K562 (cell line): Measurements from ENCODE around the gene NELFA. TPM values are rescaled to one million over a fixed set of nuclear protein-coding genes. Genes with fewer than 3 reads are reported as not detected.

Experiments used
- DMBX1 ChIP-seq: fragments of 250-450 bp; sonication (Bioruptor Pico); IDR thresholded peaks from 2 replicates; pipeline ENCODE4 v1.8.0; 2022; ENCODE audit warnings: inconsistent platforms, mild to moderate bottlenecking, moderate library complexity, borderline replicate concordance
- E2F6 ChIP-seq, 2 experiments: IDR thresholded peaks; 2 replicates each; pipeline ENCODE4 v1.6.1; 2011; ENCODE audit warnings: borderline replicate concordance in 1 of 2, control low read depth in 1 of 2, low read depth in 1 of 2, low read length in 1 of 2, mild to moderate bottlenecking in 1 of 2, mixed read lengths in 1 of 2, moderate library complexity in 1 of 2; ENCODE audit not compliant: insufficient read depth in 1 of 2, insufficient read length in 1 of 2, poor library complexity in 1 of 2, severe bottlenecking in 1 of 2; ENCODE audit errors: extremely low read depth in 1 of 2
- FOXJ2 ChIP-seq: fragments of 200-800 bp; sonication (Bioruptor generic); IDR thresholded peaks from 2 replicates; pipeline ENCODE4 v1.6.1; 2016; ENCODE audit warnings: missing genetic modification characterization, missing compliant biosample characterization
- FOXP1 ChIP-seq: sonication (generic); formaldehyde crosslinking; IDR thresholded peaks from 2 replicates; pipeline ENCODE4 v1.8.0; 2022; ENCODE audit warnings: mild to moderate bottlenecking, missing genetic modification reagents
- HIVEP1 ChIP-seq: fragments of 250-450 bp; sonication (Bioruptor Pico); IDR thresholded peaks from 2 replicates; pipeline ENCODE4 v1.4.0; 2020; ENCODE audit warnings: mild to moderate bottlenecking
- KLF10 ChIP-seq: fragments of 250-450 bp; sonication (Bioruptor Pico); IDR thresholded peaks from 2 replicates; pipeline ENCODE4 v1.6.1; 2021; ENCODE audit warnings: matching md5 sums
- POLR2G ChIP-seq: fragments of 200-400 bp; formaldehyde crosslinking; IDR thresholded peaks from 2 replicates; pipeline ENCODE4 v1.6.1; 2017; ENCODE audit warnings: low read depth, mild to moderate bottlenecking, antibody characterized with exemption, low read length, moderate library complexity
- RBM25 ChIP-seq: fragments of 200-400 bp; formaldehyde crosslinking; IDR thresholded peaks from 2 replicates; pipeline ENCODE4 v1.6.1; 2018; ENCODE audit warnings: low read length, low read depth, moderate library complexity; ENCODE audit not compliant: severe bottlenecking
- SIX5 ChIP-seq, 2 experiments: IDR thresholded peaks; 2 replicates each; pipeline ENCODE4 v1.6.1; 2011; ENCODE audit warnings: low read length in 2 of 2, borderline replicate concordance in 1 of 2, low read depth in 1 of 2, mild to moderate bottlenecking in 1 of 2, moderate library complexity in 1 of 2; ENCODE audit not compliant: insufficient read depth in 1 of 2
- SMAD3 ChIP-seq: fragments of 450-650 bp; formaldehyde crosslinking; conservative IDR thresholded peaks from 2 replicates; pipeline ENCODE4 v1.4.0; 2020; ENCODE audit warnings: mild to moderate bottlenecking
- ZMIZ1 ChIP-seq, 2 experiments: fragments of 150-350 bp in 1 of 2; IDR thresholded peaks; 2 replicates each; pipeline ENCODE4 v1.6.1; 2012 to 2016; ENCODE audit warnings: low read depth in 2 of 2, low read length in 2 of 2, mild to moderate bottlenecking in 1 of 2, moderate library complexity in 1 of 2
- ZNF282 ChIP-seq: sonication (generic); formaldehyde crosslinking; IDR thresholded peaks from 2 replicates; pipeline ENCODE4 v1.8.1; 2023; ENCODE audit warnings: missing genetic modification reagents
- ZNF431 ChIP-seq: sonication (generic); formaldehyde crosslinking; IDR thresholded peaks from 2 replicates; pipeline ENCODE4 v1.8.0; 2022; ENCODE audit warnings: mild to moderate bottlenecking, missing genetic modification reagents
- ZNF76 ChIP-seq: fragments of 250-450 bp; sonication (Bioruptor Pico); IDR thresholded peaks from 2 replicates; pipeline ENCODE4 v1.4.0; 2020; ENCODE audit warnings: mild to moderate bottlenecking, moderate library complexity, borderline replicate concordance
- polyA plus RNA-seq, 8 experiments: library from polyadenylated mRNA; depleted of rRNA in 4 of 8; stranded (reverse) in 5 of 8; unstranded in 3 of 8; fragments of >200 nt; fragmentation: Nextera tagmentation in 2 of 8; fragmentation: Illumina TruSeq in 1 of 8; extraction: Ambion mirVana in 2 of 8; extraction: Trizol in 1 of 8; gene quantifications; 2 replicates each; pipeline versions ENCODE4 v1.2.1 to v1.2.3, GENCODE V29; 2011 to 2014; ENCODE audit warnings: inconsistent platforms in 1 of 8, missing spikeins in 1 of 8
- total RNA-seq, 7 experiments: library from RNA; depleted of rRNA in 6 of 7; stranded (reverse); fragments of >200 nt in 6 of 7; fragmentation: Illumina TruSeq in 2 of 7; extraction: Trizol in 2 of 7; gene quantifications; 2 replicates each; pipeline versions ENCODE4 v1.2.1 to v1.2.3, GENCODE V29; 2011 to 2021; ENCODE audit warnings: low replicate concordance in 1 of 7
- TF ChIP-seq, protein P1 (sequence below): conservative IDR thresholded peaks from 2 replicates; pipeline ENCODE4 v1.6.1; 2011; ENCODE audit warnings: low read depth, mild to moderate bottlenecking, low read length; ENCODE audit not compliant: control insufficient read depth
- TF ChIP-seq, protein P2 (sequence below): sonication (generic); formaldehyde crosslinking; IDR thresholded peaks from 2 replicates; pipeline ENCODE4 v1.8.0; 2023; ENCODE audit warnings: mild to moderate bottlenecking, missing genetic modification reagents

Gene NELFA
- total and polyA plus RNA-seq, 9 of the 15 experiments (the other 6 are each of a cell fraction or from before 2014, with no cell fraction given), result 0.76 to 59.6 (median 14.8) TPM

- TF ChIP-seq, protein P1, sequence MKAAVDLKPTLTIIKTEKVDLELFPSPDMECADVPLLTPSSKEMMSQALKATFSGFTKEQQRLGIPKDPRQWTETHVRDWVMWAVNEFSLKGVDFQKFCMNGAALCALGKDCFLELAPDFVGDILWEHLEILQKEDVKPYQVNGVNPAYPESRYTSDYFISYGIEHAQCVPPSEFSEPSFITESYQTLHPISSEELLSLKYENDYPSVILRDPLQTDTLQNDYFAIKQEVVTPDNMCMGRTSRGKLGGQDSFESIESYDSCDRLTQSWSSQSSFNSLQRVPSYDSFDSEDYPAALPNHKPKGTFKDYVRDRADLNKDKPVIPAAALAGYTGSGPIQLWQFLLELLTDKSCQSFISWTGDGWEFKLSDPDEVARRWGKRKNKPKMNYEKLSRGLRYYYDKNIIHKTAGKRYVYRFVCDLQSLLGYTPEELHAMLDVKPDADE, result peak; percentile 80
- TF ChIP-seq POLR2G (peak; percentile 97), ZNF76 (CRISPR knock-in tag) (peak; percentile 85; the same call in 1 of the 2 replicates), SMAD3 (CRISPR knock-in tag) (peak; percentile 49; the same call in 1 of the 2 replicates), RBM25 (peak; percentile 49), ZNF282 (CRISPR knock-in tag) (0 out of 2 replicates have a peak, but pooled peaks have one; percentile 43), HIVEP1 (CRISPR knock-in tag) (no peak; the same call in 1 of the 2 replicates), KLF10 (CRISPR knock-in tag) (no peak), FOXP1 (no peak), ZNF431 (CRISPR knock-in tag) (peak; percentile 76), SIX5 (IDR thresholded peaks at IDR 0.05; ENCODE audit: borderline replicate concordance in 1 of 2, insufficient read depth in 1 of 2, low read depth in 1 of 2, low read length in 2 of 2) (peak; percentile 63 to 69; a peak in 3 of 4 replicates), E2F6 (IDR thresholded peaks at IDR 0.05; ENCODE audit: borderline replicate concordance in 1 of 2, extremely low read depth in 1 of 2, insufficient read depth in 1 of 2, insufficient read length in 1 of 2, low read depth in 1 of 2, low read length in 1 of 2, poor library complexity in 1 of 2, severe bottlenecking in 1 of 2) (peak; percentile 62 to 76), DMBX1 (CRISPR knock-in tag) (peak; percentile 88), ZMIZ1 (IDR thresholded peaks at IDR 0.05; ENCODE audit: low read depth in 2 of 2, low read length in 2 of 2) (peak in 1 of 2 experiments; percentile 10; a peak in 1 of 4 replicates), FOXJ2 (peak; percentile 44; the same call in 1 of the 2 replicates)
- TF ChIP-seq, protein P2, sequence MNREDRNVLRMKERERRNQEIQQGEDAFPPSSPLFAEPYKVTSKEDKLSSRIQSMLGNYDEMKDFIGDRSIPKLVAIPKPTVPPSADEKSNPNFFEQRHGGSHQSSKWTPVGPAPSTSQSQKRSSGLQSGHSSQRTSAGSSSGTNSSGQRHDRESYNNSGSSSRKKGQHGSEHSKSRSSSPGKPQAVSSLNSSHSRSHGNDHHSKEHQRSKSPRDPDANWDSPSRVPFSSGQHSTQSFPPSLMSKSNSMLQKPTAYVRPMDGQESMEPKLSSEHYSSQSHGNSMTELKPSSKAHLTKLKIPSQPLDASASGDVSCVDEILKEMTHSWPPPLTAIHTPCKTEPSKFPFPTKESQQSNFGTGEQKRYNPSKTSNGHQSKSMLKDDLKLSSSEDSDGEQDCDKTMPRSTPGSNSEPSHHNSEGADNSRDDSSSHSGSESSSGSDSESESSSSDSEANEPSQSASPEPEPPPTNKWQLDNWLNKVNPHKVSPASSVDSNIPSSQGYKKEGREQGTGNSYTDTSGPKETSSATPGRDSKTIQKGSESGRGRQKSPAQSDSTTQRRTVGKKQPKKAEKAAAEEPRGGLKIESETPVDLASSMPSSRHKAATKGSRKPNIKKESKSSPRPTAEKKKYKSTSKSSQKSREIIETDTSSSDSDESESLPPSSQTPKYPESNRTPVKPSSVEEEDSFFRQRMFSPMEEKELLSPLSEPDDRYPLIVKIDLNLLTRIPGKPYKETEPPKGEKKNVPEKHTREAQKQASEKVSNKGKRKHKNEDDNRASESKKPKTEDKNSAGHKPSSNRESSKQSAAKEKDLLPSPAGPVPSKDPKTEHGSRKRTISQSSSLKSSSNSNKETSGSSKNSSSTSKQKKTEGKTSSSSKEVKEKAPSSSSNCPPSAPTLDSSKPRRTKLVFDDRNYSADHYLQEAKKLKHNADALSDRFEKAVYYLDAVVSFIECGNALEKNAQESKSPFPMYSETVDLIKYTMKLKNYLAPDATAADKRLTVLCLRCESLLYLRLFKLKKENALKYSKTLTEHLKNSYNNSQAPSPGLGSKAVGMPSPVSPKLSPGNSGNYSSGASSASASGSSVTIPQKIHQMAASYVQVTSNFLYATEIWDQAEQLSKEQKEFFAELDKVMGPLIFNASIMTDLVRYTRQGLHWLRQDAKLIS, result peak; percentile 77
These were observed at the start of gene NELFA (continued) for GRCh38 chr4:2008921-2009650.
